Measurements from ENCODE around the gene GINS3.

Gene GINS3

GRCh38 chr16:58450590-58450989 is 58.3 kb downstream of the GINS3 start:
- DNase-seq (ENCODE audit: low spot score), result no peak
- Mint-ChIP-seq H3K27ac (no peak overlapping the region), H3K27me3 (ENCODE audit: low read depth) (peaks cover 13% of the 10 kb centered on the region), H3K4me3 (no peak overlapping the region), H3K9me3 (no peaks in the 10 kb centered on the region), H3K36me3 (ENCODE audit: low read depth) (no peaks in the 10 kb centered on the region), H3K4me1 (ENCODE audit: low read depth) (peaks cover 3% of the 10 kb centered on the region)

GRCh38 chr16:58451265-58451689 is 59.0 kb downstream of the GINS3 start:
- H3K4me3 Mint-ChIP-seq, result no peak overlapping the region
- H3K27me3 Mint-ChIP-seq (ENCODE audit: low read depth), result peaks cover 13% of the 10 kb centered on the region
- DNase-seq (ENCODE audit: low spot score), result no peak

GRCh38 chr16:58451945-58452401 is 59.7 kb downstream of the GINS3 start:
- no peak overlapping the region for H3K4me3 Mint-ChIP-seq
- no peaks in the 10 kb centered on the region for H3K36me3 Mint-ChIP-seq (ENCODE audit: low read depth)
- H3K9me3 Mint-ChIP-seq, result no peaks in the 10 kb centered on the region
- H3K27me3 Mint-ChIP-seq (ENCODE audit: low read depth), result peaks cover 13% of the 10 kb centered on the region
- H3K4me1 Mint-ChIP-seq (ENCODE audit: low read depth), result peaks cover 3% of the 10 kb centered on the region
- no peak overlapping the region for H3K27ac Mint-ChIP-seq
- no peak for DNase-seq (ENCODE audit: low spot score)

More at GRCh38 chr16:58451265-58451689, 59.0 kb downstream of the GINS3 start:
- Mint-ChIP-seq H3K36me3 (ENCODE audit: low read depth) (no peaks in the 10 kb centered on the region), H3K9me3 (no peaks in the 10 kb centered on the region), H3K4me1 (ENCODE audit: low read depth) (peaks cover 3% of the 10 kb centered on the region), H3K27ac (no peak overlapping the region)

- Mint-ChIP-seq H3K27me3 (ENCODE audit: low read depth) (peaks cover 13% of the 10 kb centered on the region), H3K27ac (no peak overlapping the region), H3K4me1 (ENCODE audit: low read depth) (peaks cover 3% of the 10 kb centered on the region), H3K9me3 (no peaks in the 10 kb centered on the region), H3K4me3 (no peak overlapping the region), H3K36me3 (ENCODE audit: low read depth) (no peaks in the 10 kb centered on the region)
- DNase-seq (ENCODE audit: low spot score), result no peak
These were observed 60.4 kb downstream of the GINS3 start for GRCh38 chr16:58452640-58453039.

GRCh38 chr16:58454178-58454577 is 61.9 kb downstream of the GINS3 start:
- H3K9me3 Mint-ChIP-seq, result no peaks in the 10 kb centered on the region
- peaks cover 5% of the 10 kb centered on the region for H3K4me1 Mint-ChIP-seq (ENCODE audit: low read depth)
- no peak overlapping the region for H3K27ac Mint-ChIP-seq
- H3K36me3 Mint-ChIP-seq (ENCODE audit: low read depth), result no peaks in the 10 kb centered on the region
- no peak for DNase-seq (ENCODE audit: low spot score)
- H3K27me3 Mint-ChIP-seq (ENCODE audit: low read depth), result peaks cover 13% of the 10 kb centered on the region
- no peak overlapping the region for H3K4me3 Mint-ChIP-seq

- H3K36me3 Mint-ChIP-seq (ENCODE audit: low read depth), result no peaks in the 10 kb centered on the region
- H3K27me3 Mint-ChIP-seq (ENCODE audit: low read depth), result peaks cover 10% of the 10 kb centered on the region
- H3K9me3 Mint-ChIP-seq, result no peaks in the 10 kb centered on the region
- H3K4me1 Mint-ChIP-seq (ENCODE audit: low read depth), result peaks cover 9% of the 10 kb centered on the region
- DNase-seq (ENCODE audit: low spot score), result no peak
- no peak overlapping the region for H3K4me3 Mint-ChIP-seq
- H3K27ac Mint-ChIP-seq, result no peak overlapping the region
These were observed 62.6 kb downstream of the GINS3 start for GRCh38 chr16:58454856-58455255.

Measured in T-helper 2 cell treated with Interferon-gamma antibody and Interleukin-4, amounts not matched to agents 5 μg/mL and 100 μg/mL, for 36 hours (primary cell).